OCI-LY3 (cell line): Measurements from ENCODE around the gene DCAF10.

ENCODE experiments used
- H2AFZ ChIP-seq: fragments of 200-600, 300-600 bp; shearing (Covaris generic); 2 replicates; pipeline ENCODE4 v1.6.0; 2014; ENCODE audit warnings: antibody characterized with exemption, low read depth, low read length
- H3K27ac ChIP-seq: fragments of 200-600, 300-600 bp; sonication (generic); 2 replicates; pipeline ENCODE4 v1.5.1; 2014; ENCODE audit warnings: mild to moderate bottlenecking, low read length, moderate library complexity, mixed read lengths
- H3K27me3 ChIP-seq: fragments of 200-600, 300-600 bp; sonication (generic); 2 replicates; pipeline ENCODE4 v1.6.1; 2014; ENCODE audit warnings: low read depth, low read length, mixed read lengths
- H3K36me3 ChIP-seq: fragments of 200-600, 300-600 bp; sonication (generic); replicated peaks from 2 replicates; pipeline ENCODE3; 2014; ENCODE audit warnings: low read depth, low read length, mixed read lengths
- H3K4me1 ChIP-seq: fragments of 300-600, 200-600 bp; sonication (generic); 2 replicates; pipeline ENCODE4 v1.6.1; 2014; ENCODE audit warnings: low read length, mixed read lengths
- H3K4me2 ChIP-seq: fragments of 200-600, 300-600 bp; sonication (generic); 2 replicates; pipeline ENCODE4 v1.6.1; 2014; ENCODE audit warnings: low read length, mixed read lengths
- H3K4me3 ChIP-seq: fragments of 300-600, 200-600 bp; sonication (generic); 2 replicates; pipeline ENCODE4 v1.5.1; 2014; ENCODE audit warnings: antibody characterized with exemption, mild to moderate bottlenecking, low read length, moderate library complexity
- H3K79me2 ChIP-seq: fragments of 300-600, 200-600 bp; shearing (Covaris generic); 2 replicates; pipeline ENCODE4 v1.6.1; 2014; ENCODE audit warnings: mild to moderate bottlenecking, low read length, mixed read lengths
- H3K9ac ChIP-seq: fragments of 300-600, 200-600 bp; shearing (Covaris generic); 2 replicates; pipeline ENCODE4 v1.6.0; 2014; ENCODE audit warnings: mild to moderate bottlenecking, low read length, moderate library complexity
- H3K9me3 ChIP-seq: fragments of 200-600, 300-600 bp; shearing (Covaris generic); 2 replicates; pipeline ENCODE4 v1.6.1; 2014; ENCODE audit warnings: low read length, mixed read lengths; ENCODE audit not compliant: insufficient read depth
- H4K20me1 ChIP-seq: fragments of 200-600, 300-600 bp; sonication (generic); 2 replicates; pipeline ENCODE4 v1.6.1; 2016; ENCODE audit warnings: low read length, mixed read lengths; ENCODE audit not compliant: insufficient read depth
- EZH2phosphoT487 ChIP-seq: fragments of 200-600 bp; shearing (Covaris generic); IDR thresholded peaks from 2 replicates; pipeline ENCODE4 v1.6.1; 2018; ENCODE audit warnings: antibody characterized with exemption, mixed run types, low read depth
- TF ChIP-seq, protein P1 (sequence below): fragments of 200-600, 300-600 bp; sonication (generic); IDR thresholded peaks from 2 replicates; pipeline ENCODE4 v1.5.1; 2014; ENCODE audit warnings: antibody characterized with exemption, low read length, low read depth

Gene DCAF10

GRCh38 chr9:37840560-37841194, 40.1 kb downstream of the DCAF10 start:
- Histone ChIP-seq H3K9ac (no peak overlapping the region), H3K4me1 (peaks cover 12% of the 10 kb centered on the region), H3K27ac (no peak overlapping the region), H3K36me3 (no peaks in the 10 kb centered on the region), H2AFZ (no peak overlapping the region), H3K27me3 (no peaks in the 10 kb centered on the region), H3K9me3 (no peaks in the 10 kb centered on the region), H3K79me2 (no peaks in the 10 kb centered on the region), H3K4me3 (no peak overlapping the region), H3K4me2 (no peak overlapping the region), H4K20me1 (peaks cover 6% of the 10 kb centered on the region)
- TF ChIP-seq EZH2phosphoT487 = no peak
- TF ChIP-seq, protein P1, sequence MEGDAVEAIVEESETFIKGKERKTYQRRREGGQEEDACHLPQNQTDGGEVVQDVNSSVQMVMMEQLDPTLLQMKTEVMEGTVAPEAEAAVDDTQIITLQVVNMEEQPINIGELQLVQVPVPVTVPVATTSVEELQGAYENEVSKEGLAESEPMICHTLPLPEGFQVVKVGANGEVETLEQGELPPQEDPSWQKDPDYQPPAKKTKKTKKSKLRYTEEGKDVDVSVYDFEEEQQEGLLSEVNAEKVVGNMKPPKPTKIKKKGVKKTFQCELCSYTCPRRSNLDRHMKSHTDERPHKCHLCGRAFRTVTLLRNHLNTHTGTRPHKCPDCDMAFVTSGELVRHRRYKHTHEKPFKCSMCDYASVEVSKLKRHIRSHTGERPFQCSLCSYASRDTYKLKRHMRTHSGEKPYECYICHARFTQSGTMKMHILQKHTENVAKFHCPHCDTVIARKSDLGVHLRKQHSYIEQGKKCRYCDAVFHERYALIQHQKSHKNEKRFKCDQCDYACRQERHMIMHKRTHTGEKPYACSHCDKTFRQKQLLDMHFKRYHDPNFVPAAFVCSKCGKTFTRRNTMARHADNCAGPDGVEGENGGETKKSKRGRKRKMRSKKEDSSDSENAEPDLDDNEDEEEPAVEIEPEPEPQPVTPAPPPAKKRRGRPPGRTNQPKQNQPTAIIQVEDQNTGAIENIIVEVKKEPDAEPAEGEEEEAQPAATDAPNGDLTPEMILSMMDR = no peak

DNA sequence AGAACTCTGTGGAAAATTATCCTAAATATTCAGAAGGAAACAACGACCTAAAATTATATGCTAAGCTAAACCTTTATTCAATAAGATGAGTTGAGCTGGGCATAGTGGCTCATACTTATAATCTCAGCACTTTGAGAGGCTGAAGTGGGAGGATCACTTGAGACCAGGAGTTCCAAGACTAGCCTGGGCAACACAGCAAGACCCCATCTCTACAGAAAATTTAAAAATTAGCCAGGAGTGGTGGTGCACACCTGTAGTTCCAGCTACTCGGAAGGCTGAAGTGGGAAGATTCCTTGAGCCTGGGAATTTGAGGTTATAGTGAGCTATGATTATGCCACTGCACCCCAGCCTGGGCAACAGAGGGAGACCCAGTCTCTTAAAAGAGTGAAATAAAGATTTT, 51.6 kb downstream of the DCAF10 start:
- Histone ChIP-seq H3K9me3 (no peaks in the 10 kb centered on the region), H4K20me1 (no peaks in the 10 kb centered on the region), H3K9ac (no peak overlapping the region), H3K27ac (no peak overlapping the region), H3K79me2 (no peaks in the 10 kb centered on the region), H3K27me3 (no peaks in the 10 kb centered on the region), H3K36me3 (peaks cover 8% of the 10 kb centered on the region), H3K4me2 (no peak overlapping the region), H3K4me3 (no peak overlapping the region), H2AFZ (no peak overlapping the region), H3K4me1 (no peaks in the 10 kb centered on the region)
- TF ChIP-seq, protein P1 = no peak
- no peak for TF ChIP-seq EZH2phosphoT487

- Histone ChIP-seq H3K79me2 (no peaks in the 10 kb centered on the region), H3K27me3 (no peaks in the 10 kb centered on the region), H3K9ac (no peak overlapping the region), H4K20me1 (no peaks in the 10 kb centered on the region), H3K9me3 (no peaks in the 10 kb centered on the region), H3K36me3 (peaks cover 25% of the 10 kb centered on the region), H3K4me3 (no peak overlapping the region), H3K27ac (no peak overlapping the region), H3K4me2 (no peak overlapping the region), H2AFZ (no peak overlapping the region), H3K4me1 (no peaks in the 10 kb centered on the region)
- TF ChIP-seq EZH2phosphoT487 = no peak
- TF ChIP-seq, protein P1 = no peak
These were observed 56.0 kb downstream of the DCAF10 start for GRCh38 chr9:37856551-37856950.

DNA sequence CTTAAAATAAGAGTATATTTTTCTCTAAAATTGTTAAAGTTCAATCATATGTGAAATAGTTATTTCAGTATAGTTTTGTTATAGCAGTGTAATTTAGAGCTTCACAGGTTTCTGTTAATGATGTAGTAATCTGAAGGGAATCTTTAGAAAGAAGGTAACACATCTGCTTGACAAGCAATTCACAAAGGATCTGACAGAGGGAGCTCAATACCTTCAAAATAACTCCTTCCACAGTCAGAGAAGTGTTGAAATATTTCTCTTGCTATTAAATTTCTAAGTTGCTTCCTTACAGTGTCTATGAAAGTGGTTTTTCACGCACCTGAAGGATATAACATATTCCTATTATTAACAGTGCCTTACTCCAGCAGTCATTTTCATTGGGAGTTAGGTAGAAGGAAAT, 58.4 kb downstream of the DCAF10 start:
- no peak overlapping the region for H3K4me3 ChIP-seq
- no peaks in the 10 kb centered on the region for H3K9me3 ChIP-seq
- no peaks in the 10 kb centered on the region for H4K20me1 ChIP-seq
- H3K27ac ChIP-seq = no peak overlapping the region
- H3K9ac ChIP-seq = no peak overlapping the region
- TF ChIP-seq EZH2phosphoT487 = no peak
- TF ChIP-seq, protein P1 = peak; percentile 22
- H2AFZ ChIP-seq = no peak overlapping the region
- no peaks in the 10 kb centered on the region for H3K79me2 ChIP-seq
- no peak overlapping the region for H3K4me2 ChIP-seq
- peaks cover 37% of the 10 kb centered on the region for H3K36me3 ChIP-seq
- H3K27me3 ChIP-seq = no peaks in the 10 kb centered on the region
- no peaks in the 10 kb centered on the region for H3K4me1 ChIP-seq
